ENCODE data around the gene NECTIN3. TPM values are rescaled to one million over a fixed set of nuclear protein-coding genes. Genes with fewer than 3 reads are reported as not detected.

Gene NECTIN3
- total RNA-seq, 8 experiments from 2014 or later, result 17.1 to 93.0 (median 31.4) TPM

DNA sequence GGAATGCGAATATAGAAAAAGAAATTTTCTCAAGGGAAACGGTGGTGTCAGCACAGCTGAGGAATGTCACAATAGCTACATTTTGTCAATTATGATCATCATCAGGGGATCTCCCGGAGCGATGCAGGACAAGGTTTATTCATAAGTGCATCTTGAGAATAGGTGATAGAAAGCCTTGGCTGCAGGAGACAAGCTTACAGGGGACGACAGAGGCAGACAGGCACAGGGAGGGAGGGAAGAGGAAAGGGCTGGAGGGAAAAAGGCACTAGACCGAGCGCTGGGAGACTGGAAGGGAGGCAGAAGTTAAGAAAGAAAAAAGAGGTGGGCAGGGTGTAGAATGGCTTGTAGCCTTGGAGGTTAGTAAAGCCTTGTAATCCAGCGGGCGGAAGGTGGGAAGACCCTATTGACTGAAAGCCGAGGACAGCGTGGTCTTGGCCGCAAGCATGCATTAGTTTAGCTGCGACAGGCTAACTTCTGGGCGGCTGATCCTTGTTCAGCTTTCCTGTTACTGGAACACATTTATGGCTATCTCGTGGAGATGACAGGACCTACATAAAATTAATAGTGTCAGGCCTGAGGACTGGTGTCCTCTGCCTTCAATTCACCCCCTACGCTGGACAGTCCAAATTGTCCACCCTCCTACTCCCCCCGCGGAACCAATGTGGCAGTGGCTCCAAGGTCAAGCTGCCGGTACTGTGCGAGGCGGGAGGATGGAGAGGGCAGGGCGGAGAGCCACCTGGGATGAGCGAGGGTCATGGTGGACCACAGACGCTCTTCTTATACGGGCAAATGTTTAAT is 1.4 kb upstream of the NECTIN3 start:
- 0 to 13% (median 5%) methylated on average over 1 to 12 of the region's 25 CpGs for WGBS, 10 experiments
- ATAC-seq (replicated peaks in 6 of 8), result peak in 2 of 8 experiments; percentile 0
- Histone ChIP-seq H3K4me3 (peak overlapping the region; percentile 58 to 72 (median 63)), H3K4me1 (replicated peaks in 1 of 2) (peaks cover 0 to 12% of the 10 kb centered on the region in 2 donors), H3K27ac (peak overlapping the region; percentile 59 to 74)
- in situ Hi-C loops (cut with MboI; ENCODE audit: low pct_unique_long_range_greater_than_20kb in 2 of 9, low sequenced_read_pairs in 9 of 9, unreplicated experiment in 9 of 9), result no loop called here

DNA sequence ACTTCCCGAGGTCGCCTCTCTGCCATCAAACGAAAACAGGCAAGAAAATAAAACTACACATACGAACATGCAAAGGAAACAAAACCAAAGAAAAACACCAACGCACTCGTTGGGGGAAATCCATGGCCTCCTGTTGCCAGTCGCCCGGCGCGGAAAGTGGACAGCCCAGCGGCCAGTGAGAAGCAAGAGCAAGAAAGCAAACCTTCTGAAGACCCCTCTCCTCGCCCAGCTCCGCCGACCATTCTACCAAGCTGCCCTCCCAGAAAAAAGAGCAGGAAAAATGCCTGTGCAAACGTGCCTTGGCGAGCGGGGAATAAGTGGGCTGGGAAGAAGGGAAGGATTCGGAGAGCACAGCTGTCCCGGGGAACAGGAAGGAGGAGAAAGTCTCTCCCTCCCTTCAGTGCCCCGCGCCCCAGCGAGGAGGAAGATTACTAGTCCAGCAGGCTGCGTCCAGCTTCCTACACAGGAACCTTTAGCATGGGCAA is 802 bp upstream of the NECTIN3 start:
- Histone ChIP-seq H3K27ac (peak overlapping the region; percentile 59 to 74), H3K4me3 (peak overlapping the region; percentile 58 to 72 (median 63)), H3K4me1 (replicated peaks in 1 of 2) (peaks cover 0 to 16% of the 10 kb centered on the region in 2 donors)
- in situ Hi-C loops (cut with MboI; ENCODE audit: low pct_unique_long_range_greater_than_20kb in 2 of 9, low sequenced_read_pairs in 9 of 9, unreplicated experiment in 9 of 9), result no loop called here
- WGBS, 10 experiments, result 0 to 3% (median 0%) methylated on average over 2 to 11 of the region's 23 CpGs; no CpG with 5 or more reads in 4 of the 10 experiments
- ATAC-seq (replicated peaks in 6 of 8), result peak; percentile 3 to 64 (median 10)

DNA sequence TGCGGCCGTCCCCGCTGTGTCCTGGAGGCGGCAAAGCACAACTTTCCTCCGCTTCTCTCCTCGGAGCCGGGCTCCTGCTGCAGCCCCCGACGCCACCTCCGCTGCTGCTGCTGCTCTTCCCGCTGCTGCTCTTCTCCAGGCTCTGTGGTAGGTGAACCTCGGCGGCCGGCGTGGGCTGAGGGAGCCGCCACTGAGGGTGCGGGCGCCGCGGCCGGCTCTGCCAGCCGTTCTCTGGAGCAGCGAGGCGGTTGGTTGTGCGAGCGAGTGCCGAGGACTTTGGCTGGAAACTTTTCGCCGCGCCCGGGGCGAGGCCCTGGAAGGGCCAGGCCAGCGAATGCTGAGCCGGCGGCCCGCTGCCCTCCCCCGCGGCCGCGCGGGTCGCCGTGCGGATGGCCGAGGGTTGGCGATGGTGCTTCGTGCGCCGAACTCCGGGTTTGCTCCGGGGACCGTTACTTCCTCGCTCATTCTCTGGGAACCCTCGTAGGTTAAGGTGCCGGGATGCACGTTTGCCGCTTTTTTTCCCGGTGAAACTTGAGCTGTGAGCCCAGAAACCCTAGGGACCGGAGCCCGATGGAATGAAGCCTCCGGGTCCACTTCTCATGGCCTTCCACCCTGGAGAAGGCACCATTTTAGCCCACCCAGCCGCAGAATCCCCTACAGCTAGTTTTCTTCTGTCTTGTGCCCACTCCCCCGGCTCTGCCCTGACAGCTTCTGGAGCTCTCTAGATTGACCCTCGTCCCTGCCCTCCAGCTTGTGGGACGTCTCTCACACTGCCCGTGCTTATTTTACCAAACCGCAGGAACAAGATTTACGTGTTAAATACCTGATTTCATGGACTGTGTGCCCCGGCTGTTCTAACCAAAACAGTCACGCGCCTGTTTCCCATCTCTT is 660 bp downstream of the NECTIN3 start:
- Histone ChIP-seq H3K4me1 (replicated peaks in 1 of 2) (peaks cover 0 to 16% of the 10 kb centered on the region in 2 donors), H3K27ac (peak overlapping the region; percentile 59 to 74), H3K4me3 (peak overlapping the region; percentile 58 to 72 (median 63))
- 0 to 2% (median 0%) methylated on average over 2 to 34 of the region's 71 CpGs; no CpG with 5 or more reads in 2 of the 10 experiments for WGBS, 10 experiments
- in situ Hi-C loops (cut with MboI; ENCODE audit: low pct_unique_long_range_greater_than_20kb in 2 of 9, low sequenced_read_pairs in 9 of 9, unreplicated experiment in 9 of 9), result no loop called here
- peak in 7 of 8 experiments; percentile 0 to 30 (median 1) for ATAC-seq (replicated peaks in 6 of 8)

DNA sequence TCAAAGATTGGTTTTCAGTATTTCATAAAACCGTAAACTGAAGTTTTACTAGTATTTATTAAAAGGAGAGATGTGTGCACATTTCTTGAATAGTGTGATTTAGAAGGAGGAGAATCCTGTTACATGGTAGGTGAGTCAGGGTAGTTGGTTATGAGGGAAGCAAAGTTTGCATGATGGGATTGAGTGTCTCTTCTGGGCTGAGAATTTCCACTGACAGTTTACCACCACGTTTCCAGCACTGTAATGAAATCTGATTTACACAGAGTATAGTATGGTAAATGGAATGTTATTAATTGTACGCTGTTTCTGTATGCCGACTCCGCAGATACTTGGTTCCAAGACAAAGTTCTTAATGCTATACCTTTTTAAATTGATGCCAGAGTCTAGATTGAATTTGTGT is 1.6 kb downstream of the NECTIN3 start:
- in situ Hi-C loops (cut with MboI; ENCODE audit: low pct_unique_long_range_greater_than_20kb in 2 of 9, low sequenced_read_pairs in 9 of 9, unreplicated experiment in 9 of 9), result no loop called here

DNA sequence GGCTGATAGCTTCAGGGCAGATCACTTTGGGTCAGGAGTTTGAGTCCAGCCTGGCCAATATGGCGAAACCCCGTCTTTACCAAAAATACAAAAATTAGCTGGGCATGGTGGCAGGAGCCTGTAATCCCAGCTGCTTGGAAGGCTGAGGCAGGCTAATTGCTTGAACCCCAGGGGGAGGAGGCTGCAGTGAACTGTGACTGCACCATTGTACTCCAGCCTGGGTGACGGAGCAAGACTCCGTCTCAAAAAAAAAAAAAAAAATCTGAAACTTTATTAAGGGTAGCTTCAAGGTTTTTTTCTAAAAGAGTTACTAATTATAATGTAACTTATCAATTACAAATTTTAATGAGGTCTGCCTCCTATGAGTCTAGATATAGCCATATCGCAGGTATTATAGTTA is 5.1 kb downstream of the NECTIN3 start:
- no peak for ATAC-seq (replicated peaks in 6 of 8)
- in situ Hi-C loops (cut with MboI; ENCODE audit: low pct_unique_long_range_greater_than_20kb in 2 of 9, low sequenced_read_pairs in 9 of 9, unreplicated experiment in 9 of 9), result loop anchor here in 1 of 9 experiments (25.0 kb wide), 1 partner anchor 461 kb away; the partner anchor contains the start of gene CD96
- WGBS, 10 experiments, result 69 to 100% (median 87%) methylated on average over 1 to 5 of the region's 5 CpGs; no CpG with 5 or more reads in 3 of the 10 experiments
- Histone ChIP-seq H3K27ac (no peak overlapping the region), H3K4me1 (replicated peaks in 1 of 2) (peaks cover 7 to 22% of the 10 kb centered on the region in 2 donors), H3K4me3 (no peak overlapping the region)

More for the DNA sequence above, 1.6 kb downstream of the NECTIN3 start:
- no peak for ATAC-seq (replicated peaks in 6 of 8)
- 0 to 61% (median 1%) methylated on average over 1 to 4 of the region's 5 CpGs for WGBS, 10 experiments
- H3K4me3 ChIP-seq, result peak overlapping the region; percentile 58 to 72 (median 63)
- no peak overlapping the region for H3K27ac ChIP-seq
- H3K4me1 ChIP-seq (replicated peaks in 1 of 2), result peaks cover 0 to 16% of the 10 kb centered on the region in 2 donors

DNA sequence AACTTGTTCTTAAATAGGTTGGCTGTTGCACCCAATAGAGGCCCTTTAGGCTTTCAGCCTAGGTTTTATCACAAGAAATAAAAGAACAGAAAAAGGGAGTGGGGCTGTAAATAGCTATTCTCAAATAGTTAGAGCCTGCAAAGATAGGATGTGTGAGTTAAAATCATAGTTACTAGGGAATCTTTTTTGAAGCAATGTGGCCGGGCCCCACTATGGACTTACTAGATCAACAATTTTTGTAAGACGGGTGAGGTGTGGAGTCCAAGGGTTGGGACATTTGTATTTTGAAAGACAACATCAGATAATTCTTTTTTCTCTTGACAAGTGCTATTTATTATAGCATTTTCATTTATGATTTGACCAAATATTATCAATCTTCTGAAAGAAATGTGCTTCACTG is 5.8 kb downstream of the NECTIN3 start:
- in situ Hi-C loops (cut with MboI; ENCODE audit: low pct_unique_long_range_greater_than_20kb in 2 of 9, low sequenced_read_pairs in 9 of 9, unreplicated experiment in 9 of 9), result loop anchor here in 1 of 9 experiments (25.0 kb wide), 1 partner anchor 460 kb away; the partner anchor contains the start of gene CD96
- no peak overlapping the region for H3K27ac ChIP-seq
- ATAC-seq (replicated peaks in 6 of 8), result no peak
- 67 to 100% (median 92%) methylated on average over 1 to 2 of the region's 2 CpGs; no CpG with 5 or more reads in 3 of the 10 experiments for WGBS, 10 experiments
- H3K4me3 ChIP-seq, result no peak overlapping the region
- H3K4me1 ChIP-seq (replicated peaks in 1 of 2), result peaks cover 7 to 22% of the 10 kb centered on the region in 2 donors

DNA sequence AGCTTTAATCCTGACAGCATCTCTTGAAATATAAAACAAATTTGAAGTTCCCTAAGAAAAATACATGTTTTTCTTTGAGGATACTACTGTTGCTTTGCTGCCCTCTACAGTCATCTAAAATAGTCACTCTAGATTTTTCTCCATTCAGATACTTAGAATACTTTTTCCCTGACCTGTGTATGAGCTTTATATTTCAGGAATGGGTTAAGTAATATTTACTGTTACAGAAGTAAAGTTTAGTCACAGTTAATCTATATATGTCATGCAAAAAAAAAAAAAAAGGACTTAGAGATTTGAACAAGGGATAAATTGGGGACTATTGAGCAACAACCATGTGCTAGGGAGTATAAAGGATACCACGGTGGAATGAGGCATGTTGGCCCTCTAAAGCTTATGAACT is 8.8 kb downstream of the NECTIN3 start:
- Histone ChIP-seq H3K4me1 (replicated peaks in 1 of 2) (peaks cover 7% of the 10 kb centered on the region in 2 donors), H3K27ac (no peak overlapping the region), H3K4me3 (no peak overlapping the region)
- 7 to 86% (median 67%) methylated on average over 1 of the region's 1 CpG; no CpG with 5 or more reads in 3 of the 10 experiments for WGBS, 10 experiments
- in situ Hi-C loops (cut with MboI; ENCODE audit: low pct_unique_long_range_greater_than_20kb in 2 of 9, low sequenced_read_pairs in 9 of 9, unreplicated experiment in 9 of 9), result loop anchor here in 1 of 9 experiments (25.0 kb wide), 1 partner anchor 457 kb away; the partner anchor contains the start of gene CD96
- peak in 3 of 8 experiments; percentile 37 to 58 (median 56) for ATAC-seq (replicated peaks in 6 of 8)

DNA sequence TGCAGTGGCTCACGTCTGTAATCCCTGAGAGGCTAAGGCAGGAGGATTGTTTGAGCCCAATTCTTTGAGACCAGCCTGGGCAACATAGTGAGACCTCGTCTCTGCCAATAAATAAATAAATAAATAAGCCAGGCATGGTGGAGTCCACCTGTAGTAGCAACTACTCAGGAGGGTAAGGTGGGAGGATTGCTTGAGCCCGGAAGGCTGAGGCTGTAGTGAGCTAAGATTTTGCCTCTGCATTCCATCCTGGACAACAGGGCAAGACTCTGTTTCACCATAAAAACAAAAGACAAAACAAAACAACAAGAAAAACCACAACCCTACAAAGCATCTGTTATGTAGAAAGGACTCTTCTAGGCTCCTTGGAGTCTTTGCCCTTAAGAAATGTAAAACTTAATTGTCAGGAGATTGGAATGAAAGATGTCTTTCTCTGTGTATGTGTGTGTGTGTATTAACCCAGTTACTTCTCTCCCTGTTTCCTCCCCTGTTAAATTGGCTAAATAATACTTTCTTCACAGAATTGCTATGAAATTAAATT is 9.5 kb downstream of the NECTIN3 start:
- 33 to 100% (median 87%) methylated on average over 1 to 3 of the region's 3 CpGs; no CpG with 5 or more reads in 5 of the 10 experiments for WGBS, 10 experiments

DNA sequence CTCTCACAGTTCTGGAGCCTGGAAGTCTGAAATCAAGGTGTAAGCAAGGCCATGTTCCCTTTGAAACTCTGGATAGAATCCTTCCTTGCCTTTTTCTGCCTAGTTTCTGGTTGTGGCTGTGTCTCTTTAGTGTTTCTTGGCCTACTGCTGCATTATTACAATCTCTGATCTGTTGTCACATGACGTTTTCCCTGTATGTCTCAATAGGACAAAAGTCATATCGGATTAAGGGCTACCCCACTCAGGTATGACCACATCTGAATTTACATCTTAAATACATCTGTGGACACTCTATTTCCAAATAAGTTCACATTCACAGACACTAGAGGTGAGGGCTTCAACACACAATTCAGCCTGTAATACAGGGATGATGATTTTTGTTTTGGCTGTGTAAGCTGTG is 13.3 kb downstream of the NECTIN3 start:
- ATAC-seq (replicated peaks in 6 of 8), result no peak
- 60 to 100% (median 94%) methylated on average over 1 to 2 of the region's 2 CpGs; no CpG with 5 or more reads in 2 of the 10 experiments for WGBS, 10 experiments
- in situ Hi-C loops (cut with MboI; ENCODE audit: low pct_unique_long_range_greater_than_20kb in 2 of 9, low sequenced_read_pairs in 9 of 9, unreplicated experiment in 9 of 9), result loop anchor here in 1 of 9 experiments (25.0 kb wide), 1 partner anchor 452 kb away; the partner anchor contains the start of gene CD96
- no peaks in the 10 kb centered on the region for H3K4me1 ChIP-seq (replicated peaks in 1 of 2)
- no peak overlapping the region for H3K27ac ChIP-seq
- H3K4me3 ChIP-seq, result no peak overlapping the region

More for the DNA sequence above, 9.5 kb downstream of the NECTIN3 start:
- ATAC-seq (replicated peaks in 6 of 8), result peak in 3 of 8 experiments; percentile 50 to 89 (median 70)
- in situ Hi-C loops (cut with MboI; ENCODE audit: low pct_unique_long_range_greater_than_20kb in 2 of 9, low sequenced_read_pairs in 9 of 9, unreplicated experiment in 9 of 9), result loop anchor here in 1 of 9 experiments (25.0 kb wide), 1 partner anchor 456 kb away; the partner anchor contains the start of gene CD96
- Histone ChIP-seq H3K4me3 (no peak overlapping the region), H3K27ac (no peak overlapping the region), H3K4me1 (replicated peaks in 1 of 2) (peaks cover 5 to 7% of the 10 kb centered on the region in 2 donors)

DNA sequence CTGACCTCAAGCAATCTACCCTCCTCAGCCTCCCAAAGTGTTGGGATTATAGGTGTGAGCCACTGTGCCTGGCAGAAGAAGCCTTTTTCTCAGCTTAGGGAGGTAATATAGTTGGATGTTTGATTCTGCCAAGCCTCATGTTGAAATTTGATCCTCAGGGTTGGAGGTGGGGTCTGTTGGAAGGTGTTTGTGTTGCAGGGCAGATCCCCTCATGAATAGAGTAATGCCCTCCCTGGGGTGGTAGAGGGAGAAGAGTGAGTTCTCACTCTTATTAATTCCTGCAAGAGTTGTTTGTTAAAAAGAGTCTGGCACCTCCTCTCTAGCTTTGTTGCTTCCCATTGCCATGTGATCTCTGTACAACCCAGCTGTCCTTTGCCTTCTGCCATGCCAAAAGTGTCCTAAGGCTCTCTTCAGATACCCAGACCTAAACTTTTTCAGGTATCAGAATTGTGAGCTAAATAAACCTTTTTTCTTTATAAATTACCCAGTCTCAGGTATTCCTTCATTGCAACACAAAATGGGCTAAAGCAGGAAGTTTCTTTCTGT is 16.4 kb downstream of the NECTIN3 start:
- Histone ChIP-seq H3K4me3 (no peak overlapping the region), H3K4me1 (replicated peaks in 1 of 2) (no peaks in the 10 kb centered on the region), H3K27ac (no peak overlapping the region)
- ATAC-seq (replicated peaks in 6 of 8), result peak in 1 of 8 experiments; percentile 41
- in situ Hi-C loops (cut with MboI; ENCODE audit: low pct_unique_long_range_greater_than_20kb in 2 of 9, low sequenced_read_pairs in 9 of 9, unreplicated experiment in 9 of 9), result loop anchor here in 1 of 9 experiments (25.0 kb wide), 1 partner anchor 449 kb away; the partner anchor contains the start of gene CD96

DNA sequence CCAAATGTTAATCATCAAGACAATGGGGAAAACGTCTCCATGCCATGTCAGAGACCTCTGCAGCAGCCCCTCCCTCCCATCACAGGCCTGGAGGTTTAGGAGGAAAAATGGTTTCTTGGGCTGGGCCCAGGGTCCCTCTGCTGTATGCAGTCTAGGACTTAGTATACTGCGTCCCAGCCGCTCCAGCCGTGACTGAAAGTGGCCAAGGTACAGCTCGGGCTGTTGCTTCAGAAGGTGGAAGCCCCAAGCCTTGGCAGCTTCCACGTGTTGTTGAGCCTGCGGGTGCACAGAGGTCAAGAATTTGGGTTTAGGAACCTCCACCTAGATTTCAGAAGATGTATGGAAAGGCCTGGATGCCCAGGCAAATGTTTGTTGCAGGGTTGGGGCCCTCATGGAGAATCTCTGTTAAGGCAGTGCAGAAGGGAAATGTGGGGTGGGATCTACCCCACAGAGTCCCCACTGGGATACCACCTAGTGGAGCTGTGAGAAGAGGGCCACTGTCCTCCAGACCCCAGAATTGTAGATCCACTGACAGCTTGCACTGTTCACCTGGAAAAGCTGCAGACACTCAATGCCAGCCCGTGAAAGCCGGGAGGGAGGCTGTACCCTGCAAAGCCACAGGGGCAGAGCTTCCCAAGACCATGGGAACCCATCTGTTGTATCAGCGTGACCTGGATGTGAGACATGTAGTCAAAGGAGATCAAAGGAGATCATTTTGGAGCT is 25.0 kb downstream of the NECTIN3 start:
- ATAC-seq (replicated peaks in 6 of 8), result no peak
- in situ Hi-C loops (cut with MboI; ENCODE audit: low pct_unique_long_range_greater_than_20kb in 2 of 9, low sequenced_read_pairs in 9 of 9, unreplicated experiment in 9 of 9), result loop anchor here in 1 of 9 experiments (25.0 kb wide), 1 partner anchor 441 kb away; the partner anchor contains the start of gene CD96
- Histone ChIP-seq H3K27ac (no peak overlapping the region), H3K4me1 (replicated peaks in 1 of 2) (no peaks in the 10 kb centered on the region), H3K4me3 (no peak overlapping the region)
- WGBS, 10 experiments, result 88 to 100% (median 96%) methylated on average over 1 to 4 of the region's 10 CpGs; no CpG with 5 or more reads in 5 of the 10 experiments
